Thyroid gland (tissue), 4 donors: Measurements from ENCODE around the gene BTBD19.

Experiments used
- POLR2A ChIP-seq, 2 donors: fragments of 450-650 bp; IDR thresholded peaks; one replicate each; pipeline ENCODE4 v1.6.1; 2017; ENCODE audit warnings: antibody characterized with exemption in 2 of 2, mild to moderate bottlenecking in 2 of 2, moderate library complexity in 1 of 2
- TF ChIP-seq, protein P1 (sequence below), 6 experiments: fragments of 200-600 bp in 3 of 6; fragments of 450-650 bp in 3 of 6; sonication (generic) in 3 of 6; IDR thresholded peaks; one replicate each; pipeline ENCODE4 v1.5.1; 2016 to 2019; ENCODE audit warnings: antibody characterized with exemption in 6 of 6, mild to moderate bottlenecking in 2 of 6, inconsistent platforms in 1 of 6, moderate library complexity in 1 of 6

GRCh38 chr1:44828841-44829440 lies 20.6 kb downstream of the BTBD19 start:
- TF ChIP-seq, protein P1, sequence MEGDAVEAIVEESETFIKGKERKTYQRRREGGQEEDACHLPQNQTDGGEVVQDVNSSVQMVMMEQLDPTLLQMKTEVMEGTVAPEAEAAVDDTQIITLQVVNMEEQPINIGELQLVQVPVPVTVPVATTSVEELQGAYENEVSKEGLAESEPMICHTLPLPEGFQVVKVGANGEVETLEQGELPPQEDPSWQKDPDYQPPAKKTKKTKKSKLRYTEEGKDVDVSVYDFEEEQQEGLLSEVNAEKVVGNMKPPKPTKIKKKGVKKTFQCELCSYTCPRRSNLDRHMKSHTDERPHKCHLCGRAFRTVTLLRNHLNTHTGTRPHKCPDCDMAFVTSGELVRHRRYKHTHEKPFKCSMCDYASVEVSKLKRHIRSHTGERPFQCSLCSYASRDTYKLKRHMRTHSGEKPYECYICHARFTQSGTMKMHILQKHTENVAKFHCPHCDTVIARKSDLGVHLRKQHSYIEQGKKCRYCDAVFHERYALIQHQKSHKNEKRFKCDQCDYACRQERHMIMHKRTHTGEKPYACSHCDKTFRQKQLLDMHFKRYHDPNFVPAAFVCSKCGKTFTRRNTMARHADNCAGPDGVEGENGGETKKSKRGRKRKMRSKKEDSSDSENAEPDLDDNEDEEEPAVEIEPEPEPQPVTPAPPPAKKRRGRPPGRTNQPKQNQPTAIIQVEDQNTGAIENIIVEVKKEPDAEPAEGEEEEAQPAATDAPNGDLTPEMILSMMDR (IDR thresholded peaks at IDR 0.05) = no peak
- no peak for TF ChIP-seq POLR2A (IDR thresholded peaks at IDR 0.05)
